HepG2 (cell line): ENCODE measurements around the gene SIGLEC14. TPM values are rescaled to one million over a fixed set of nuclear protein-coding genes. Genes with fewer than 3 reads are reported as not detected.

Source experiments
- ATAC-seq: fragments of 200-7000 bp; cut with Tn5 transposase; 3 replicates; pipeline ENCODE4 v1.9.1; 2020; ENCODE audit warnings: mild to moderate bottlenecking, moderate library complexity
- BruUV-seq: library from RNA; stranded (reverse); fragments of 400-500 nt; replicated peaks from 2 replicates; lab custom pipeline; 2021; lab: Mats Ljungman, UMichigan
- CTCF ChIA-PET: fragments of 300-600 bp; formaldehyde crosslinking; extraction: SDS; loops from one replicate; lab custom pipeline; 2021; ENCODE audit warnings: low total read pairs, inconsistent platforms, low intra/inter-chr PET ratio; lab: Yijun Ruan, JAX
- POLR2A ChIA-PET: fragments of 350-600 bp; sonication (Branson Sonifier 250); formaldehyde crosslinking; loops from one replicate; lab custom pipeline; 2020; ENCODE audit warnings: antibody characterized with exemption, inconsistent platforms; lab: Yijun Ruan, JAX
- DNase-seq: peaks from one replicate; pipeline ENCODE4 v3.0.0-alpha.2; 2015; ENCODE audit warnings: low spot score
- FAIRE-seq: peaks from 3 replicates; lab custom pipeline; 2011; peaks lifted over from hg19 to GRCh38; lab: Jason Lieb, UNC
- H2AFZ ChIP-seq: one replicate; pipeline ENCODE4 v1.6.1; 2011; ENCODE audit warnings: low read length, inconsistent platforms
- H3K27ac ChIP-seq: fragments of 300-600 bp; 3 replicates; pipeline ENCODE4 v1.8.0; 2011; ENCODE audit warnings: mixed run types, mild to moderate bottlenecking, mixed read lengths, low read length, inconsistent platforms; ENCODE audit not compliant: insufficient read depth; ENCODE audit errors: extremely low read length
- H3K27me3 ChIP-seq, 2 experiments: fragments of 200-600 bp in 1 of 2; 2 replicates in 1 of 2; 3 replicates in 1 of 2; pipeline versions ENCODE4 v1.6.0 to v1.8.0; 2011; ENCODE audit warnings: low read length in 2 of 2, mild to moderate bottlenecking in 2 of 2, moderate library complexity in 2 of 2, inconsistent platforms in 1 of 2; ENCODE audit not compliant: insufficient read depth in 2 of 2, control insufficient read depth in 1 of 2
- H3K36me3 ChIP-seq, 2 experiments: fragments of 200-600 bp in 1 of 2; replicated peaks in 1 of 2; 2 replicates in 1 of 2; 3 replicates in 1 of 2; pipeline versions ENCODE4 v1.5.1 to v1.8.0; 2011; ENCODE audit warnings: low read length in 2 of 2, inconsistent platforms in 1 of 2; ENCODE audit not compliant: insufficient read depth in 2 of 2, control insufficient read depth in 1 of 2
- H3K4me1 ChIP-seq: 2 replicates; pipeline ENCODE4 v1.5.1; 2012; ENCODE audit warnings: low read length, inconsistent platforms; ENCODE audit not compliant: insufficient read depth
- H3K4me2 ChIP-seq: 2 replicates; pipeline ENCODE4 v1.6.0; 2011; ENCODE audit warnings: low read depth, low read length, inconsistent platforms
- H3K4me3 ChIP-seq, 3 experiments: fragments of 200-600 bp in 1 of 3; sonication (generic), shearing (Covaris generic) in 1 of 3; replicated peaks in 1 of 3; 2 replicates each; pipeline ENCODE4 v1.5.1; 2011 to 2016; ENCODE audit warnings: low read length in 3 of 3, inconsistent platforms in 2 of 3, low read depth in 2 of 3, mild to moderate bottlenecking in 2 of 3, control low read depth in 1 of 3, mixed read lengths in 1 of 3; ENCODE audit not compliant: insufficient read depth in 1 of 3
- H3K79me2 ChIP-seq: one replicate; pipeline ENCODE4 v1.6.1; 2011; ENCODE audit warnings: low read length, inconsistent platforms; ENCODE audit not compliant: insufficient read depth
- H3K9ac ChIP-seq: 2 replicates; pipeline ENCODE4 v1.6.0; 2011; ENCODE audit warnings: mild to moderate bottlenecking, low read depth, low read length, inconsistent platforms; ENCODE audit not compliant: insufficient read depth
- H3K9me3 ChIP-seq: 2 replicates; pipeline ENCODE4 v1.5.1; 2012; ENCODE audit warnings: mild to moderate bottlenecking, low read length
- H4K20me1 ChIP-seq: 2 replicates; pipeline ENCODE4 v1.6.0; 2011; ENCODE audit warnings: inconsistent platforms, mild to moderate bottlenecking, low read length, moderate library complexity; ENCODE audit not compliant: insufficient read depth
- ASH2L ChIP-seq: fragments of 300-600, 200-600 bp; sonication (generic); IDR thresholded peaks from 2 replicates; pipeline ENCODE4 v1.7.0; 2017; ENCODE audit warnings: low read depth, mild to moderate bottlenecking, moderate library complexity, mixed read lengths, low read length; ENCODE audit not compliant: insufficient read length
- CBFB ChIP-seq: sonication (generic); formaldehyde crosslinking; IDR thresholded peaks from 2 replicates; pipeline ENCODE4 v1.4.0; 2020; ENCODE audit warnings: missing genetic modification reagents
- HIC2 ChIP-seq: sonication (generic); formaldehyde crosslinking; IDR thresholded peaks from 2 replicates; pipeline ENCODE4 v1.9.0; 2022; ENCODE audit warnings: low read depth, missing genetic modification reagents
- NFIB ChIP-seq: sonication (generic); formaldehyde crosslinking; IDR thresholded peaks from 2 replicates; pipeline ENCODE4 v1.9.0; 2021; ENCODE audit warnings: missing genetic modification reagents, mild to moderate bottlenecking, borderline replicate concordance
- SALL2 ChIP-seq: sonication (generic); formaldehyde crosslinking; IDR thresholded peaks from 2 replicates; pipeline ENCODE4 v1.8.1; 2023; ENCODE audit warnings: mild to moderate bottlenecking, missing genetic modification reagents, inconsistent platforms
- SMC3 ChIP-seq: IDR thresholded peaks from 2 replicates; pipeline ENCODE4 v1.6.1; 2011; ENCODE audit warnings: low read length, improper control_type of control experiment
- SMYD3 ChIP-seq: sonication (generic); formaldehyde crosslinking; IDR thresholded peaks from 2 replicates; pipeline ENCODE4 v1.8.1; 2023; ENCODE audit warnings: mild to moderate bottlenecking, missing genetic modification reagents
- ZNF598 ChIP-seq: sonication (generic); formaldehyde crosslinking; IDR thresholded peaks from 2 replicates; pipeline ENCODE4 v1.5.1; 2020; ENCODE audit warnings: mild to moderate bottlenecking, missing genetic modification reagents, borderline replicate concordance
- ZNF652 ChIP-seq: IDR thresholded peaks from 2 replicates; pipeline ENCODE4 v1.6.1; 2016; ENCODE audit warnings: low read depth, borderline replicate concordance
- ZNF770 ChIP-seq: sonication (generic); formaldehyde crosslinking; IDR thresholded peaks from 2 replicates; pipeline ENCODE4 v1.5.0; 2020; ENCODE audit warnings: mild to moderate bottlenecking, missing genetic modification reagents
- WGBS: methylation state at CpG from one replicate; pipeline ENCODE4 v1.1.6; 2017; ENCODE audit warnings: low lambda C conversion rate; 5-methylcytosine and 5-hydroxymethylcytosine counted together
- in situ Hi-C: cut with HindIII; loops from 2 replicates; pipeline ENCODE4 v1.10.0; 2017; ENCODE audit warnings: low pct_unique_long_range_greater_than_20kb; ENCODE audit not compliant: extremely low pct_ligation_motif_present
- intact Hi-C: fragments of 100-400 bp; cut with micrococcal nuclease; formaldehyde crosslinking; loops from one replicate; pipeline ENCODE4 v1.10.0; 2022; ENCODE audit not compliant: unreplicated experiment
- polyA plus RNA-seq, 8 experiments: library from polyadenylated mRNA; depleted of rRNA in 3 of 8; stranded (reverse) in 7 of 8; unstranded in 1 of 8; fragments of >200 nt; fragmentation: Illumina TruSeq in 4 of 8; extraction: Trizol in 4 of 8; gene quantifications; 2 replicates each; pipeline versions ENCODE4 v1.2.1 to v1.2.3, GENCODE V29; 2011 to 2016; ENCODE audit warnings: low read depth in 4 of 8, missing spikeins in 1 of 8, mixed read lengths in 1 of 8; ENCODE audit not compliant: insufficient read depth in 1 of 8
- total RNA-seq, 5 experiments: library from RNA; depleted of rRNA; stranded (reverse); fragments of >200 nt; fragmentation: Illumina TruSeq; extraction: Trizol; gene quantifications; 2 replicates each; pipeline ENCODE4 v1.2.3, GENCODE V29; 2016; ENCODE audit warnings: low read depth in 1 of 5
- TF ChIP-seq, protein P1 (sequence below): sonication (generic); formaldehyde crosslinking; IDR thresholded peaks from 2 replicates; pipeline ENCODE4 v1.8.1; 2022; ENCODE audit warnings: low read depth, mild to moderate bottlenecking, missing genetic modification reagents

The SIGLEC14 gene
- total and polyA plus RNA-seq, 2 of the 13 experiments (the other 11 are each of a cell fraction or from before 2014, with no cell fraction given), result 0.05 to 0.09 TPM

DNA sequence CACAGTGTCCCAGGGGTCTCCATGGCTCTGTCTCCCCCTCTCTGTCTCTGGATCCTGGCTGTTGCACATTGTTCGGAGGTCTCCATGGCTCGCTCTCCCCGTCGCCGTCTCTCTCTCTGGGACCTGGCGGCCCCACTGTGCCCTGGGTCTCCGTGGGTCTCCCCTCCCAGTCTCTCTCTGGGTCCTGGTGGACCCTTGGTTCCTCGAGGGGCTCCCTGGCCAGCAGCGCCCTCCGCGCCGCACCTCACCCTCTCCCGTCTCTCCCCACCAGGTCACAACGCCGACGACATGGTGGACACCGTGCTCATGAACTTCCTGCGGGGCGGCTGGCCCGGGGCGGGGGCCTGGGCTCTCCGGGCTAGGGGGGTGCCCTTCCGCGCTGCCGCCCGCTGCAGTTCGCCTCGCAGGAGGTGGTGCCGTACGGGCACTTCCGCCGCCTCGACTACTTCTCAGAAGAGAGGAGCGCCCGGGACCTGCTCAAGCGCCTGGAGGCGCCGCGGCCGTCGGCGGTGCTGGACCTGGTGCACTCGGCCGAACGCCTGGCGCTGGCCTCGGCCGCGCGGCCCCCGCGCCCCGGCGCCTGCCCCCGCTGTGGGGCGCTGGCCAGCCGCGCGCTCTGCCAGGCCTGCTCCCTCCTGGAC, 45.6 kb downstream of the SIGLEC14 start:
- Histone ChIP-seq H4K20me1 (no peaks in the 10 kb centered on the region), H3K4me1 (no peaks in the 10 kb centered on the region), H3K4me3 (no peak overlapping the region), H3K9ac (no peak overlapping the region), H3K79me2 (no peaks in the 10 kb centered on the region), H3K27me3 (no peaks in the 10 kb centered on the region), H3K9me3 (no peaks in the 10 kb centered on the region), H3K36me3 (no peaks in the 10 kb centered on the region), H3K27ac (no peak overlapping the region), H3K4me2 (no peak overlapping the region), H2AFZ (no peak overlapping the region)
- ChIA-PET POLR2A (no interaction called here), CTCF (no interaction called here)
- no TSS peak for BruUV-seq
- TF ChIP-seq SMYD3 (CRISPR knock-in tag), result no peak
- no peak for ATAC-seq
- intact Hi-C loops (no loop called here), in situ Hi-C loops (no loop called here)
- no peak for DNase-seq
- FAIRE-seq, result no peak
- WGBS, result 79% methylated on average over 33 of the region's 59 CpGs

DNA sequence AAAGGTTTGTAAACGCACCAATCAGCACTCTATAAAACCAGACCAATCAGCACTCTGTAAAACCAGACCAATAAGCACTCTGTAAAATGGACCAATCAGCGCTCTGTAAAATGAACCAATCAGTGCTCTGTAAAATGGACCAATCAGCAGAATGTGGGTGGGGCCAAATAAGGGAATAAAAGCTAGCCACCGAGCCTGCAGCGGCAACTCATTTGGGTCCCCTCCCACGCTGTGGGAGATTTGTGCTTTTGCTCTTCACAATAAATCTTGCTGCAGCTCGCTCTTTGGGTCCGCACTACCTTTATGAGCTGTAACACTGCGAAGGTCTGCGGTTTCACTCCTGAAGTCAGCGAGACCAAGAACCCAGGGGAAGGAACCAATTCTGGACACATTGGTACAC, 47.5 kb downstream of the SIGLEC14 start:
- BruUV-seq, result no TSS peak
- Histone ChIP-seq H2AFZ (no peak overlapping the region), H3K9ac (no peak overlapping the region), H4K20me1 (no peaks in the 10 kb centered on the region), H3K4me3 (no peak overlapping the region), H3K79me2 (no peaks in the 10 kb centered on the region), H3K4me2 (no peak overlapping the region), H3K9me3 (no peaks in the 10 kb centered on the region), H3K4me1 (no peaks in the 10 kb centered on the region), H3K36me3 (no peaks in the 10 kb centered on the region), H3K27ac (no peak overlapping the region), H3K27me3 (no peaks in the 10 kb centered on the region)
- CTCF ChIA-PET, result no interaction called here
- POLR2A ChIA-PET, result no interaction called here
- DNase-seq (no peak), ATAC-seq (no peak), FAIRE-seq (no peak)
- intact Hi-C loops, result no loop called here
- in situ Hi-C loops, result no loop called here
- TF ChIP-seq SMC3, result no peak
- no peak for TF ChIP-seq ASH2L
- no peak for TF ChIP-seq ZNF652 (CRISPR knock-in tag)
- no peak for TF ChIP-seq ZNF598 (CRISPR knock-in tag)
- TF ChIP-seq, protein P1, sequence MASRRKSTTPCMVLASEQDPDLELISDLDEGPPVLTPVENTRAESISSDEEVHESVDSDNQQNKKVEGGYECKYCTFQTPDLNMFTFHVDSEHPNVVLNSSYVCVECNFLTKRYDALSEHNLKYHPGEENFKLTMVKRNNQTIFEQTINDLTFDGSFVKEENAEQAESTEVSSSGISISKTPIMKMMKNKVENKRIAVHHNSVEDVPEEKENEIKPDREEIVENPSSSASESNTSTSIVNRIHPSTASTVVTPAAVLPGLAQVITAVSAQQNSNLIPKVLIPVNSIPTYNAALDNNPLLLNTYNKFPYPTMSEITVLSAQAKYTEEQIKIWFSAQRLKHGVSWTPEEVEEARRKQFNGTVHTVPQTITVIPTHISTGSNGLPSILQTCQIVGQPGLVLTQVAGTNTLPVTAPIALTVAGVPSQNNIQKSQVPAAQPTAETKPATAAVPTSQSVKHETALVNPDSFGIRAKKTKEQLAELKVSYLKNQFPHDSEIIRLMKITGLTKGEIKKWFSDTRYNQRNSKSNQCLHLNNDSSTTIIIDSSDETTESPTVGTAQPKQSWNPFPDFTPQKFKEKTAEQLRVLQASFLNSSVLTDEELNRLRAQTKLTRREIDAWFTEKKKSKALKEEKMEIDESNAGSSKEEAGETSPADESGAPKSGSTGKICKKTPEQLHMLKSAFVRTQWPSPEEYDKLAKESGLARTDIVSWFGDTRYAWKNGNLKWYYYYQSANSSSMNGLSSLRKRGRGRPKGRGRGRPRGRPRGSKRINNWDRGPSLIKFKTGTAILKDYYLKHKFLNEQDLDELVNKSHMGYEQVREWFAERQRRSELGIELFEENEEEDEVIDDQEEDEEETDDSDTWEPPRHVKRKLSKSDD (CRISPR knock-in tag), result no peak
- no peak for TF ChIP-seq ZNF770
- no peak for TF ChIP-seq CBFB (CRISPR knock-in tag)
- TF ChIP-seq SALL2, result no peak
- no peak for TF ChIP-seq NFIB (CRISPR knock-in tag)
- no peak for TF ChIP-seq HIC2 (CRISPR knock-in tag)
- WGBS, result 57% methylated on average over 7 of the region's 10 CpGs
